Superior temporal gyrus (tissue), 1 donor: ENCODE measurements around the gene IGFN1.
"Not testable (repeated sequence)": the region's sequence is repeated elsewhere in the genome, so short reads cannot be mapped to it uniquely, and the experiment has no call there.

Experiments
- DNase-seq: peaks from one replicate; pipeline ENCODE4 v3.0.0-alpha.2; 2016; ENCODE audit errors: extremely low spot score

IGFN1 gene

DNA sequence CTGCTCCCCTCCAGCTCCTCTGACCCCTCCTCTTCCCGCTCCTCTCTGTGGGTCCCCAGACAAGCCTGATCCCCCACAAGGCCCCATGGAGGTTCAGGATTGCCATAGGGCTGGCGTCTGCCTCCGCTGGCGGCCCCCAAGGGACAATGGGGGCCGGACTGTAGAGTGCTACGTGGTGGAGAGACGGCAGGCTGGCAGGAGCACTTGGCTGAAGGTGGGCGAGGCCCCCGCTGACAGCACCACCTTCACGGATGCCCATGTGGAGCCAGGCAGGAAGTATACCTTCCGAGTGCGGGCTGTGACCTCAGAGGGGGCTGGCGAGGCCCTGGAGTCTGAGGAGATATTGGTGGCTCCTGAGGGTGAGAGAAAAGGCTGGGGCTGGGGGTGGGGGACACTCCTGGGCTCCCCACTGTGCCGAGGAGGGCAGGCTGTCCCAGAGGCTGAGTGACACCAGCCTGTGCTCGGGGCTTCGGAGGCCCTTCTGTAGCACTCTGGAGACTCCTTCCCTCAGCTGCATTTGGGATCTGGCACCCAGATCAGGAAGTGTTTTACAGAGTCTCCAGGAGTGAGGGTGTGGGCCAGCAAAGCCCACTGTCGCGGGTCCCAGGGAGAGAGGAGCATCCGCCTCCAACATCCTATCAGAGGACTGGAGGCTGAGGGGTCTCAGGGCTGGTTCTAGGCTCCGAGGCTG lies 25.9 kb downstream of the IGFN1 start:
- DNase-seq: no peak

DNA sequence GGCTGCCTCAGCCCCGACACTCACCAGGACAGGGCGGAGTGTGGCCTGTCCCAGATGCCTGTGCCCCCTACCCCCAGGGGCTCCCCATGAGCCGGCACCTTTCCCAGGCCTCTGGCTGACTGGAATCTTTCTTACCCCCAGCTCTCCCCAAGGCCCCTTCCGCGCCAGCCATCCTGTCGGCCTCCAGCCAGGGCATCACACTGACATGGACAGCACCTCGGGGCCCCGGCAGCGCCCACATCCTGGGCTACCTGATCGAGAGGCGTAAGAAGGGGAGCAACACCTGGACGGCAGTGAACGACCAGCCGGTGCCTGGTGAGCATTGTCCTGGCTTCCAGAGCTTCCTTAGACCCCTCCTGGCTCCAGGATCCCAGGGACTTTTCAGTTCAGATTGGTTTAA lies 26.5 kb downstream of the IGFN1 start:
- no peak for DNase-seq

DNA sequence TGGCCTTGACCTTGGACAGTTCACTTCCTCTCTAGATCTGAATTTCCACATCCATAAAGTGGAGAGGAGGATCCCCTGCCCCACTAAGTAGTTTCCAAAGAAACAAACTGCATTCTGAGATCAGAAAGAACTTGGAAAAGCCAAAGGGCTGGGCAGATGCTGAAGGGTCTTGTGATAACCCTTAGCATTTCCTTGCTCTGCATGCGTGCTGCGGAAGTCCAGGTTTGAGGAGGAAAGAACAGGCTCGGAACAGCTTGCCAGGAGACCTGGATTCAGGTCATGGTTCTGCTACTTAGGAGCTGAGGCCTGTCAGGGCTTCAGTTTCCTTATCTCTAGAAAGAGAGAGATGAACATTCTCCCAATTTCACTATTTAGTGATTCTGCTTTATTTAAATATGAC lies 27.2 kb downstream of the IGFN1 start:
- no peak for DNase-seq

DNA sequence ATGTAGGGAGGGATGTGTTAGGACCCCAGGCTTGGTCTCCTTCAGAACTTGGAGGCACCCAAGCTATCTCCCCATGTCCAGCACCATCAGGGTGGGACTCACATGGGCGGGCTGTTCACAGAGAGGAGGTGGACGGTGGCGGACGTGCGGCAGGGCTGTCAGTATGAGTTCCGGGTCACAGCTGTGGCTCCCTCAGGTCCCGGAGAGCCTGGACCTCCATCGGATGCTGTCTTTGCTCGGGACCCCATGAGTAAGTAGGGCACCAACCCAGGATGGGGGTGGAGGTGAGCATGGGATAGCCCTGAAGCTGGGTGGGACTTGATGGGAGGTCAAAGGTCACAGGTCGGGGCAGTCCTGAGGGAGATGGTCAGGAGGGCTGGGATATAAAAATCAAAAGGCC lies 27.8 kb downstream of the IGFN1 start:
- no peak for DNase-seq

DNA sequence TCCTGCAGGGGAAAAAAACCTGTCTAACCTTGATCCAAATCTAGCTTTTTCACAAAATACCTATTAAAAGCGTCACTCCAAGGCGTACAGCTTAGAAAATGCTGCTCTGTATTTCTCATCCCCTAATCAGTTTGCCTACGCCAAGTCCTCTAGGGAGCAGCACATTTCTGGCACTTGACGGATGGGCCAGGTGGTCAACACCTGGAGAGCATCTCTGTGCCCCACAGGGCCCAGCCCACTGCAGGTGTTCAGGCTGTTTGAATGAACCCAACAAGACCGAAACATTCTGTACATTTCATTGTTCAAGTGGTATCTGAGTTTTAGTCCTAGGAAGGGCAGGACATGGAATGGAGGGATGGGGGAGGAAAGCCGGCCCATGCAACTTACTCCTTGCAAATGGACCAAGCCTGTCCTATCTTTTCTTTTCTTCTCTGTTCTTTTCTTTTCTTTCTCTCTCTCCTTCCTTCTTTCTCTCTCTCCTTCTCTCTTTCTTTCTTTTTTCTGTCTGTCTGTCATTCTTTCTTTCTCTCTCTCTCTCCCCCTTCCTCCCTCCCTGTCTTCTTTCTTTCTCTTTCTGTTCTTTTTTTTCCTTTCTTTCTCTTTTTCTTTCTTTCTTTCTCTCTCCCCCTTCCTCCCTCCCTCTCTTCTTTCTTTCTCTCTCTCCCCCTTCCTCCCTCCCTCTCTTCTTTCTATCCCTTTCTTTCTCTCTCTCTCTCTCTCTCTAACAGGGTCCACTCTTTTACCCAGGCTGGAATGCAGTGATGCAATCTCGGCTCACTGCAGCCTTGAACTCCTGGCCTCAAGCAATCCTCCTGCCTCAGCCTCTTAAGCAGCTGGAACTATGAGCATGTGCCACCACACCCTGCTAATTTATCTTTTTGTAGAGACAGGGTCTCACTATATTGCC lies 29.1 kb downstream of the IGFN1 start:
- no peak for DNase-seq

DNA sequence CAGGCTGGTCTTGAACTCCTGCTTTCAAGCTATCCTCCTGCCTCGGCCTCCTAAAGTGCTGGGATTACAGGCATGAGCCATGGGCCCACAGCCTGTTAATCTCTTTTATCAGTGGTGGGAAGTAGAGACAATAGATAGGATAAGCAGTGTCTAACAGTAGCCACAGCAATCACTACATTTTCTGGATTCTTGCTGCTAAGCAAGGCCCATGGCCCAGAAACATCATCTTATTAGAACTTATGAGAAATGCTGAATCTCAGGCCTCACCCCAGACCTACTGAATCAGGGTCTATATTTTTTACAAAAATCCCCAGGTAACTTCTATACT lies 29.7 kb downstream of the IGFN1 start:
- no peak for DNase-seq

DNA sequence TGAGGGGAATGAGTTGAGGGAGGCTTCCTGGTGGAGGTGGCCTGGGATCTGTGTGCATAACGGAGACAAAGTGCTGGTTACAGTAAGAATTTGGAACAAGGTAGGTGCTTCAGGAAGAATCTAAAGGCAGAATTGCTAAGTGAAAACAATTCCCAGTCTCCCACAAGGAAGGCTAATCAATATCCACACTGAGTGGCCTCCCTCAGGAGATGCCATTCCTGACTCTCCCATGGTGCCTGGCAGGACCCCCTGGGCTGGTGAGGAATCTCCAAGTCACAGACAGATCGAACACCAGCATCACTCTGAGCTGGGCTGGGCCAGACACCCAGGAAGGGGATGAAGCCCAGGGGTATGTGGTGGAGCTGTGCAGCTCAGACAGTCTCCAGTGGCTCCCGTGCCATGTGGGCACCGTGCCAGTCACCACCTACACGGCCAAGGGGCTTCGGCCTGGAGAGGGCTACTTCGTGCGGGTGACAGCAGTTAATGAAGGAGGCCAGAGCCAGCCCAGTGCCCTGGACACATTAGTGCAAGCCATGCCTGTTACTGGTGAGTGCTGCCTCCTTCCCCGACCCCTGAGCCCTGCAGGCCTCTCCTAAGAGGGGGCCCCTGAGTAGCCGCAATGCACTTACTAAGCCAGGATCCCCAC lies 30.7 kb downstream of the IGFN1 start:
- no peak for DNase-seq

DNA sequence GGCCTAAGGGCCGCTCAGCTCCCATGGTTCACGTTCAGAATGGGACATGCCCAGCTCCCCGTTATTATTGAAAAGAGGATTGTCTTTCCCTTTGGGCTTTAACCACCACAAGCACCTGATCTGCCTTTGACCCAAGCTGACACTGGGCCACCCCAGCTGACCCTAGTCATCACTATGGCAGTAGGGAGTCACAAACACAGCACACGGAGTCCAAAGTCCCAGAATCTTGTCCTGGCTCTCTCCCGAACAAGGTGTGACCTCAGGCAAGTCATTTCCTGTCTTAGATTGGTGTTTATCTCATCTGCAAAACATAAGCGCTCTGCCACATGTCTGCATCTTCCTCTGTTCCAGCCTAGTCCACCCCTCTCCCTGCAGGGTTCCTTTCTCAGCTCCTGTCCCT lies 31.5 kb downstream of the IGFN1 start:
- DNase-seq: no peak

DNA sequence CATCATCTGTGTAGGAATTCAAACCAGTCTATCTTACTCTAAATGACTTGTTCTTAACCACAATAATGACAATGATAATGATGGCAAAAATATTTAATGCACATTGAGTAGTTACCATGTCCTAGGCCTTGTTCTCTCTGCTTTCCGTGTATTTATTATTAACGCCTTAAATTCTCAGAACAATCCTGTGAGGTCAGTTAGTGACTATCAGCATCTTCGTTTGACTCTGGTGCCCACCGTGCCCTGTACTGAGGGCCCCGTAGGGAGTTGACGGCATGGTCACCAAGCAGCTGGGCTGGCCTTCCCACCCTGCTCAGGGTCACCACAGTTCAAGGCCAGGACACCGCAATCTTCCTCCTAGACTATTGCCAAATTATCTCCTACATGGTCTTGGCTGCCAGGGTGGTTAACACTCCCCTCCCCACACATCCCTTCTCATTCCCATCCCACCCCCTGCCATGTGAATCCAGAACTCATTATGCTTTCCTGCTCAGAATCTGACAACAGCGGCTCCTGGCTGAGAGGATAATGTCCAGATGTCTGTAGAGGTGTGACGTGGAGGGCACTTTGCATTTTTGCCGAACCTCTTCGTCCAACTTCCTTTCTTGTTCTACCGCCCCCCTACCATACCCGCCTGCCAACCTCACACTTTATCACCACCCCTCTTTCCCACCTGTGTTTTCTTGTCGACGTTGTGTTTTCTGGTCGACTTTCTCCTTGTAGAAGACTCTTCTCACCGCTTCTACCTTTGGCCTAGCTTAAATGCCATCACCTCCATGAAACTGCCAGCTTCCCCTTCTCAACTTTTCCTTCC lies 33.4 kb downstream of the IGFN1 start:
- no peak for DNase-seq

DNA sequence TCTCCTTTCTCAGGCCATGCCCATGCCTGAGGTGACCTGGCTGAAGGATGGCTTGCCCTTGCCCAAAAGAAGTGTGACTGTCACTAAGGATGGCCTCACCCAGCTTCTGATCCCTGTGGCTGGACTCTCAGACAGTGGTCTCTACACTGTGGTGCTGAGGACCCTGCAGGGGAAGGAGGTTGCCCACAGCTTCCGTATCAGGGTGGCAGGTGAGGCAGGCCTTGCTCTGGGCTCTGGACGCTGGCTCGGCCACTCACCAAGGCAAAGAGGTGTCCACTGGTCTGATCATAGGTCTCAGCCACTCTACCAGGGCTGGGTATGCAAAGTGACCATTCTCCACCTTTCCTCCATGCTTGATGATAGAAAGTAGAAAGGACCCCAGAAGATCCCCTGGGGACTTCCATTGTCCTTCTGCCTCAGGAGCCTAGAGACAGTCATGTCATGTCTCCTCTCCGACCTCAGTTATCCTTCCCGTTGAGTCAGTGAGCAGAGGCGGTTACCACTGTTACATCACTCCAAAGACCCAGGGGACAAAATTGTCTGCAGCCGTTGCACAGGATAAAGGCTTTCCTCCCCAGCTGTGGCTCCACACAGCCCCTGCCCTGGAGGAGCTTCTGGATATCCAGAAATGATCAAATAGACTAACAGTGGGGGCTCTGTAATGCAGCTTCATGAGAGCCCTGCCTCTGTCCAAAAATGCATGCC lies 34.2 kb downstream of the IGFN1 start:
- DNase-seq: no peak

DNA sequence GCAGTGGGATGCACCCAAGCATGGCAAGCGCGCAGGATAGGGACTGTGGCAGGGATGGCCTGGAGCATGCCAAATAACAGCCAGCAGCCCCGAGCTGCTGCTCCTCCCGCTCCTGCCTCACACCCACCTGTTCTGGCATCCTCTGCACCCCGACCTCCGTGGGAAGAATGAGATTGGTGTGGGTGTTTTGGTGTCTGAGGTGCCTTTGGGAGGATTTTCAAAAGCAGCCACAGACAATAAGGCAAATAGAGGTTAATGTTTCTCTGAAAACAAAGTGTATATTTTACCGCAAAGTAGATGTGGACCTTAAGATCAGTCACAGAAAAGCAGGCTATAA lies 35.5 kb downstream of the IGFN1 start:
- DNase-seq: no peak

DNA sequence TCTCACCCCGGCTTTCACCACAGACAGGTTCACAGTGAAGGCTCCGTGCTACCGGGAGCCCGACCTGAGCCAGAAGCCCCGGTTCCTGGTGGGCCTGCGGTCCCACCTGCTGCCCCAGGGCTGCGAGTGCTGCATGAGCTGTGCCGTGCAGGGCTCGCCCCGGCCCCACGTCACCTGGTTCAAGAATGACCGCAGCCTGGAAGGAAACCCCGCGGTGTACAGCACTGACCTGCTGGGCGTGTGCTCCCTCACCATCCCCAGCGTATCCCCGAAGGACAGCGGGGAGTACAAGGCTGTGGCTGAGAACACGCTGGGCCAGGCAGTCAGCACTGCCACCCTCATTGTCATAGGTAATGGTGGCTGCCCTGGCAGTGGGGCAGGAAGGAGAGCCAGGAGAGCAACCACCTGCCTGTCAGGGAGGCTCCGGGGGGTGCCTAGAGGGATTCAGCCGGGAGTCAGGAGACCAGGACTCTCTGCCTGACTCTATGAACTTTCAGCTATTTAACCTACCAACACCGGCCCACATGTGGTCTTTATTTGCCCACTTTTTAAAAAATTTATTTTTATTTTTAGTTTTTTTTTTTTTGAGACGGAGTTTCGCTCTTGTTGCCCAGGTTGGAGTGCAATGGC lies 36.4 kb downstream of the IGFN1 start:
- DNase-seq: no peak

DNA sequence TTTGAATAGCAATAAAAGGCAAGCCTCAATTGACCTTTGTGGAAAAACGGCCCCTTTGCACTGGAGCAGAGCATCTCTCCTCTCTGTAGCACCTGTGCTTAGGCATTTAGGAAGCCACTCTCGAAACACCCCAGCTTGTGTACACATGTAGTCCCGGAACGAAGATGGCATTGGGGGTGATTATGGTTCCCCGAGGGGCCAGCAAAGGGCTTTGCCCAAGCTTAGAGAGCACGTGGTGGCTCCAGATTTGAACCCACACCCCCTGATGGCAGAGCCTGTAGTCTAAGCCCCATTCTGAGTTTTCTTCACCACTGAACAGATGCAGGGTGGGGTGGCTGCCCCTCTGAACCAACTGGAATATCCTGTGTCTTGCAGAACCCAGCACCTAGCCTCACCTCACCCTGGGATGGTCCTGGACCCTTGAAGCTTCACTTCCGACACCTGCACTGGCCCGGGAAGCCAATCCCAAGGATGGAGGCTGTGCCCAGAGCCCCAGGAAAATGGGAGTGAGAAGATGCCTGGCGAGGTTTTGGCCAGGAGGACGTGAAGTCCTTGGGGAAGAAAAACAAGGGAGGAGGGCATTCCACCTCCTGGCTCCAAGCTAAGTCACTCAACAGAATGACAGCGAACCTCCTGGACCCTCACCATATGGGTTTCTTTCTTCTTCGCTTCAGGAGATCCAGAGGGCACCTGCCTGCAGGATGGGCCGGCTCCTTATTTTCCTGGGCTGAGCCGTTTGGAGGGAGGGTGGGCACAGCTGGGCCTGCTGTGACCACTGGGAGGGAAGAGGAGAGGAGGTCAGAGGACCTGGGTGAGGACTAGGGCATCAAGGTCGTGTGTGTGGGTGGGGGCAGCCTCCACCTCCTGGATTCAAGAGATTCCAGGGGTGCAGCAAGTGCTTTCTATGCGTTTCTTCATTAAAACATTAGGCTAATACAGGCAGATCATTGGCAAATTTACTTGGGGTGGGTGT lies 37.7 kb downstream of the IGFN1 start:
- no peak for DNase-seq

DNA sequence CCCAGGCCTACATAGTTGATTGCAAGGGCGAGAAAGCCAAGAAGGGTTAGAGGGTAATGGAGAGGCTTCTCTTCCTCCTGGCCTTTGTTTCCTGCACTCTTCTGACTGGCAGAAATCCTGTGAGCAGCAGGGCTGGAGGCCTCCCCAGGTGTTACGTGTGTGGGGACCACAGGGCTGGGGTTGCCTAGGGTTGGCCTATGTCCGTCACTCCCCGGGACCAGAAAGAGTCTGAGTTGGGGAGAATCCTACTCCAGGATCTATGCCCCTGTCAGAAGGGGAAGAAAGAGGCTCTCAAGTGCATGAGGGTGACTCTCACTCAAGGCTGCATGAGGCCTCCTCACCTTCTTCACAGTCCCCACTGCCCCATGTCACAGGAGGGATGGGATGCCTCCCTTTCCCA lies 38.5 kb downstream of the IGFN1 start:
- DNase-seq: no peak

DNA sequence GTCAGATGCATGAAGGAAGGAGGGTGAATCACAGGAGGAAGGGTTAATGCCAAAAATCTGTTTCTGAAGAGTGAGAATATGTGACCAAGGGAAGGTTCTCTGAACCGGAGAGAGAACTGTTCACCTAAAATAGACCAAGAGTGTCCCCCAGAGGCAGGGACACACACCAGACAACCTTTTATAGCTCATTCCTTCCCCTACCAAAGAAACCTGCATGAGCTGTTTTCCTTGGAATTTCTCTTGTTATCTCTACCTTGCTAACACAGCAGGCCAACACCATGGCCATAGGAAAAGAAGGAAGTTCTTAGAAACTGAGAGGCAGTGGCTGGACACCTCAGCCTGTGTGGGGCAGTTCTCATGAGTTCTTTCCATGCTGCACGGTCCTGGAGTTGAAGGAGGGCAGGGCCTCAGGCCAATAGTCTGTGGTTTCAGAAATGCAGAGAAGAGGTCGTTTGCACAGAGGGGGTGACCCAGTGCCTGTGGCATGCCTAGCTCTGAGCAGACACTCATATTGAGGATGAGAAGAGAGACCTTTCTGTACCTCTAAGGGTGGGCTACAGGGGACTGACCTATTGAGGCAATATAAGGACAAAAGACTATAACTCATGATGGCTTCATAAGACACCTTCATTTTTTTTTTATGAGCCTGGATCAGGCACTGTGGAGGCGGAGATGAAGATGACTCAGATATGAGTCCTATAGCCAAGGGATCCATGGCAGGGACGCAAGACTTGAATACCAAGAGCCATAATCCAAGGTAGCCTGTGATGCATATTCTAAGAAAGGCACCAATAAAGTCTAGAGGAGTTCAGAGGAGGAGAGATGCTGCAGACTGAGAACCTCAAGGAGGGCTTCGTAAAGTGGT lies 39.4 kb downstream of the IGFN1 start:
- DNase-seq: no peak

DNA sequence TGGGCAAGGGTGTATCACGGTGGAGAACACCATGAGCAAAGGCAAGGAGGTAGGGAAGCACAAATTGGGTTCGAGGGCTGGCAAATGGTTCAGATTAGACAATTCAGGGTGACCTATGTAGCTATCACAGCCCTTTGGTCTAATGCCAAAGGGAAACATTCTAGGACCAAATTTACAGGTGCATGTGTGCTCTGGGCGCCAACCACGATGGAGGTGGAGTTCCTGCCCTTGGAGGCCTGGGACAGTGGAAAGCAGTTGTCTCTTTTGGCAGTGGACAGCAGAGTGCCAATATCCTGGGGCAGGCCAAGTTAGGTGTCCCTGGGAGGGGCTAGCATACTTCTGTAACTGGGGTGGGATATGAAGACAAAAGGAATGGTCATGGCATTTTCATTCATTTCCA lies 40.1 kb downstream of the IGFN1 start:
- no peak for DNase-seq

DNA sequence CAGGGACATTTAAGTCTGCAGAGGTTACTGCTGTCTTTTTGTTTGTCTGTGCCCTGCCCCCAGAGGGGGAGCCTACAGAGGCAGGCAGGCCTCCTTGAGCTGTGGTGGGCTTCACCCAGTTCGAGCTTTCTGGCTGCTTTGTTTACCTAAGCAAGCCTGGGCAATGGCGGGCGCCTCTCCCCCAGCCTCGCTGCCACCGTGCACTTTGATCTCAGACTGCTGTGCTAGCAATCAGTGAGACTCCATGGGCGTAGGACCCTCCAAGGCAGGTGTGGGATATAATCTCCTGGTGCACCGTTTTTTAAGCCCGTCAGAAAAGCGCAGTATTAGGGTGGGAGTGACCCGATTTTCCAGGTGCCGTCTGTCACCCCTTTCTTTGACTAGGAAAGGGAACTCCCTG lies 49.0 kb downstream of the IGFN1 start:
- not testable (repeated sequence) for DNase-seq

DNA sequence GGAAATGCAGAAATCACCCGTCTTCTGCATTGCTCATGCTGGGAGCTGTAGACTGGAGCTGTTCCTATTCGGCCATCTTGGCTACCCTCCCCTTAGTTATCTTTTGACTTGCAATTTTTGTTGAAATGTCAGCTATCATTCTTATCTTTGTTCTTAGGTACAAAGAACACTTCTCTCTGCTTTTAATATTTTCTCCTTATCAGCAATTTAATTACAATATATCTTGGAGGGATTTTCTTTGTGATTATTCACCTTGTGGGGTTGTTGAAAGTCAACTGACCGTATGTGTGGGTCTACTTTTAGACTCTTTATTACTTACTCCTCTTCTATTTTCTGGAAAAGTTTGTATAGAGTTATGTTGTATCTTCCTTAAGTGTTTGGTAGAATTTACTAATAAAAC lies 49.5 kb downstream of the IGFN1 start:
- no peak for DNase-seq

DNA sequence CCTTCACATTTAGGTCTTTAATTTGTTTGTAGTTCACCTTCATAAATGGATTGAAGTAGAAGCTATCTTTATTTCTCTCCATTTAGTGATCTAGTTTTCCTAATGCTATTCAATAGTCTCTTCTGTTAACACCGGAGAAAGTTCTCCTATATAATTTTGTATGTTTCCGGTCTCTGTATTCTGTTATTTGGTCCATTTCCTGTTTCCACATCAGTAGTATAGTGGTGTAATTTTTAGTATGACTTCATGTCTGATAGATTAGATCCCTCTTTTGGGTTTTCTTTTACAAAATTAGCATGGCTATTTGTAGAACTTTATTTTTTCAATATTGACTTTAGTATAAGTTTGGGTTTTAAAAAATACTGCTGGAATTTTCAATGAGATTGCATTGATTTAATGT lies 51.1 kb downstream of the IGFN1 start:
- no peak for DNase-seq
